Type B pancreatic cell (in vitro differentiated cells): Measurements from ENCODE around the gene KLK3. TPM values are rescaled to one million over a fixed set of nuclear protein-coding genes. Genes with fewer than 3 reads are reported as not detected.
A peak's percentile ranks its signal among the peaks of the same experiment; 100 is the strongest.

ENCODE experiments used
- DNase-seq: peaks from one replicate; pipeline ENCODE4 v3.0.0; 2021; ENCODE audit warnings: mixed read lengths; ENCODE audit not compliant: unreplicated experiment; ENCODE audit errors: extremely low spot score
- H3K27ac Mint-ChIP-seq: 2 replicates; pipeline ENCODE4 v1.8.0; 2021; ENCODE audit warnings: mild to moderate bottlenecking, mixed read lengths
- H3K27me3 Mint-ChIP-seq: 2 replicates; pipeline ENCODE4 v1.8.0; 2021; ENCODE audit warnings: mixed read lengths
- H3K36me3 Mint-ChIP-seq: 2 replicates; pipeline ENCODE4 v1.8.0; 2021; ENCODE audit warnings: mixed read lengths
- H3K4me1 Mint-ChIP-seq: one replicate; pipeline ENCODE4 v1.8.0; 2021; ENCODE audit warnings: mixed read lengths; ENCODE audit not compliant: unreplicated experiment
- H3K4me3 Mint-ChIP-seq: 2 replicates; pipeline ENCODE4 v1.8.0; 2021; ENCODE audit warnings: mild to moderate bottlenecking, mixed read lengths
- H3K9me3 Mint-ChIP-seq: 2 replicates; pipeline ENCODE4 v1.8.0; 2021; ENCODE audit warnings: mixed read lengths
- total RNA-seq: library from RNA; stranded (reverse); gene quantifications from 2 replicates; pipeline ENCODE4 v1.2.1, GENCODE V29; 2021; ENCODE audit warnings: low replicate concordance
- TF ChIP-seq, protein P1 (sequence below): fragments of 200-600 bp; sonication (generic); conservative IDR thresholded peaks from 2 replicates; pipeline ENCODE4 v1.5.0; 2021; ENCODE audit warnings: antibody characterized with exemption, mild to moderate bottlenecking

Gene KLK3
- total RNA-seq, 1 donor from 2014 or later = not detected

DNA sequence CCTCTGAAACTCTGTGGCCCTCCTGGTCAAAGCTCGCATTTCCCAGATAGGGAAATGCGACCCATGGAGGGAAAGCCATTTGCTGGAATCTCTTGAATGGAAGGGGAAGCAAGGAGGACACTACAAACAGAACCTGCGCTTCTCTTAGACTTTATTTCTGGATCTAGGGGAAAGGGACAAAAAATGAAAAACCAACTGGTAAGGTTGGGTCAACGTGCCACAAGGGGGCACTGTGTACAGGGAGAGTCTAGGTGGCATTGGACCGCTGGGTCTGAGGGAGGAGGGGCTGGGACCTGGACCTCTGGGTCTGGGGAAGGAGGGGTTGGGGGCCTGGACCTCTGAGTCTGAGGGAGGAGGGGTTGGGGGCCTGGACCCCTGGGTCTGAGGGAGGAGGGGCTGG is 51.5 kb downstream of the KLK3 start:
- peaks cover 17% of the 10 kb centered on the region for H3K27me3 Mint-ChIP-seq
- DNase-seq = no peak
- H3K27ac Mint-ChIP-seq = no peak overlapping the region

DNA sequence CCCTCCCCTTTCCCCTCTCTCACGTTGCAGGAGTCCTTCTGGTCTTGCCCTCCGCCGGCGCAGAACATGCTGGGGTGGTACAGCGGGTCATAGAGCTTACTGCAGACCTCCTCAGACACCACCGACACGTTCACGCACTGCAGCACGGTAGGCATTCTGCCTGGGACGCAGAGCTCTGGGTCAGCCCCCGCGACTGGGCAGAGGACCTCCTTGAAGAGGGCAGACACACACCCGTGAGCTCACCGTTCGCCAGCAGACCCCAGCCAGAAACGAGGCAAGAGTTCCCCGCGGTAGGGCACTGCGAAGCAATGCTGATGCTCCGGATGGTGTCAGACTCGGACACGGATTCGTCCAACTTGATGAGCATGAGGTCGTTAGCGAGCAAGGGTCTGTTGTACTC is 53.6 kb downstream of the KLK3 start:
- H3K27ac Mint-ChIP-seq = no peak overlapping the region
- no peaks in the 10 kb centered on the region for H3K9me3 Mint-ChIP-seq
- TF ChIP-seq, protein P1, sequence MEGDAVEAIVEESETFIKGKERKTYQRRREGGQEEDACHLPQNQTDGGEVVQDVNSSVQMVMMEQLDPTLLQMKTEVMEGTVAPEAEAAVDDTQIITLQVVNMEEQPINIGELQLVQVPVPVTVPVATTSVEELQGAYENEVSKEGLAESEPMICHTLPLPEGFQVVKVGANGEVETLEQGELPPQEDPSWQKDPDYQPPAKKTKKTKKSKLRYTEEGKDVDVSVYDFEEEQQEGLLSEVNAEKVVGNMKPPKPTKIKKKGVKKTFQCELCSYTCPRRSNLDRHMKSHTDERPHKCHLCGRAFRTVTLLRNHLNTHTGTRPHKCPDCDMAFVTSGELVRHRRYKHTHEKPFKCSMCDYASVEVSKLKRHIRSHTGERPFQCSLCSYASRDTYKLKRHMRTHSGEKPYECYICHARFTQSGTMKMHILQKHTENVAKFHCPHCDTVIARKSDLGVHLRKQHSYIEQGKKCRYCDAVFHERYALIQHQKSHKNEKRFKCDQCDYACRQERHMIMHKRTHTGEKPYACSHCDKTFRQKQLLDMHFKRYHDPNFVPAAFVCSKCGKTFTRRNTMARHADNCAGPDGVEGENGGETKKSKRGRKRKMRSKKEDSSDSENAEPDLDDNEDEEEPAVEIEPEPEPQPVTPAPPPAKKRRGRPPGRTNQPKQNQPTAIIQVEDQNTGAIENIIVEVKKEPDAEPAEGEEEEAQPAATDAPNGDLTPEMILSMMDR = no peak
- H3K36me3 Mint-ChIP-seq = no peaks in the 10 kb centered on the region
- DNase-seq = no peak
- no peak overlapping the region for H3K4me3 Mint-ChIP-seq
- peaks cover 6% of the 10 kb centered on the region for H3K4me1 Mint-ChIP-seq
- H3K27me3 Mint-ChIP-seq = peaks cover 14% of the 10 kb centered on the region

More for the DNA sequence above, 51.5 kb downstream of the KLK3 start:
- Mint-ChIP-seq H3K4me3 (no peak overlapping the region), H3K36me3 (no peaks in the 10 kb centered on the region), H3K9me3 (no peaks in the 10 kb centered on the region), H3K4me1 (peaks cover 6% of the 10 kb centered on the region)
- TF ChIP-seq, protein P1 = peak; percentile 67

DNA sequence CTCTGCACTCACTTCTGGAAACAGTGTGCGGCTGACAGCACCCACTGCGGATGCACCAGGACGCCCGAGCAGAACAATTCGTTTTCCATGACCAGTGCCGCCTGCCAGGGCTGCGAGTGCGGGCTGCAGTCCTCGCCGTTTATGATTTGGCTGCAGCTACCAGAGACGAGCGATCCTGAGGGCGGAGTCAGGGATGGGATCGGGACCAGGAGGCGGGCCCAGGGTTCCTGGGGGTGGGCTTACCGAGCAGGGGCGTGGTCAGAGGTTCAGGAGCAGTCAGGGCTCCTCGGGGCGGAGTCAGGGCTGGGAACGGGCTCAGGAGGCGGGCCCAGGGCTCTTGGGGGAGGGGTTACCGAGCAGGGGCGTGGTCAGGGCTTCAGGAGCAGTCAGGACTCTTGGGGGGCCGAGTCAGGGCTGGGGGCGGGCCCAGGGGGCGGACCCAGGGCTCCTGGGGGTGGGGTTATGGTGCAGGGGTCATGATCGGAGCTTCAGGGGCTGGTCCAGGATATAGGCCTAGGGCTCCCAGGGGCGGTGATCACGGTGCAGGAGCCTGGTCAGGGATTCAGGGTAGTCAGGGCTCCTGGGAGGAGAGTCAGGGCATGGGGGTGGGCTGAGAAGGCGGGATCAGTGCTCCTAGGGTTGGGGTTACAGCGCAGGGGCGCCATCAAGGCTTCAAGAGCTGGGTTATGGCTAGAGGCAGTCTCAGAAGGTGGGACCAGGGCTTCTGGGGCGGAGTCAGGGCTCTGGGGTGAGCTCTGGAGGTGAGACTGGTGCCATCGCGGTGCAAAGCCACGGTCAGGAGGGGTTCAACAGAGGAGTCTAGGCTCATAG is 54.7 kb downstream of the KLK3 start:
- no peaks in the 10 kb centered on the region for H3K36me3 Mint-ChIP-seq
- H3K4me1 Mint-ChIP-seq = peaks cover 6% of the 10 kb centered on the region
- peaks cover 14% of the 10 kb centered on the region for H3K27me3 Mint-ChIP-seq
- H3K9me3 Mint-ChIP-seq = no peaks in the 10 kb centered on the region
- peak; percentile 76 for DNase-seq
- TF ChIP-seq, protein P1 = no peak
- H3K27ac Mint-ChIP-seq = no peak overlapping the region
- H3K4me3 Mint-ChIP-seq = peak overlapping the region; percentile 73

Other genes with a start within 250 kb of the KLK3 start
- gene SYT3, start 215.0 kb upstream of the KLK3 start, total RNA-seq = 0.68 TPM in 1 of 2 replicates, not detected in the other
- 1.8 and 3.7 TPM in 2 replicates for gene C19orf81, start 205.5 kb upstream of the KLK3 start, total RNA-seq
- 0.38 and 7.8 TPM in 2 replicates for gene SHANK1, start 135.1 kb upstream of the KLK3 start, total RNA-seq
- gene CLEC11A, start 131.6 kb upstream of the KLK3 start, total RNA-seq = 4.2 and 5.9 TPM in 2 replicates
- not detected in 2 replicates for gene GPR32, start 84.5 kb upstream of the KLK3 start, total RNA-seq
- not detected in 2 replicates for gene ACP4, start 64.5 kb upstream of the KLK3 start, total RNA-seq
- gene KLK1, start 31.1 kb upstream of the KLK3 start, total RNA-seq = 1.5 and 2.9 TPM in 2 replicates
- gene KLK15, start 21.3 kb upstream of the KLK3 start, total RNA-seq = 0.26 TPM in 1 of 2 replicates, not detected in the other
- gene KLK2, start 18.5 kb downstream of the KLK3 start, total RNA-seq = 0.43 TPM in 1 of 2 replicates, not detected in the other
- 0.46 TPM in 1 of 2 replicates, not detected in the other for gene KLK4, start 56.5 kb downstream of the KLK3 start, total RNA-seq
- not detected in 2 replicates for gene KLK5, start 98.1 kb downstream of the KLK3 start, total RNA-seq
- 5.0 and 5.5 TPM in 2 replicates for gene KLK6, start 114.7 kb downstream of the KLK3 start, total RNA-seq
- 0.36 TPM in 1 of 2 replicates, not detected in the other for gene KLK7, start 129.0 kb downstream of the KLK3 start, total RNA-seq
- 2.6 and 12.0 TPM in 2 replicates for gene KLK8, start 146.7 kb downstream of the KLK3 start, total RNA-seq
- 1.8 and 2.2 TPM in 2 replicates for gene KLK10, start 164.8 kb downstream of the KLK3 start, total RNA-seq
- 1.3 and 1.4 TPM in 2 replicates for gene KLK11, start 171.7 kb downstream of the KLK3 start, total RNA-seq
- gene KLK12, start 180.1 kb downstream of the KLK3 start, total RNA-seq = 0.83 and 1.6 TPM in 2 replicates
- gene KLK13, start 210.2 kb downstream of the KLK3 start, total RNA-seq = 1.5 and 4.7 TPM in 2 replicates
- 0.29 and 0.43 TPM in 2 replicates for gene KLK14, start 228.0 kb downstream of the KLK3 start, total RNA-seq